ENCODE results near the gene AGO4.
"Not testable (repeated sequence)": the region's sequence is repeated elsewhere in the genome, so short reads cannot be mapped to it uniquely, and the experiment has no call there.

The AGO4 gene

GRCh38 chr1:35870651-35871309, 63.0 kb downstream of the AGO4 start:
- H3K4me3 ChIP-seq (ENCODE audit: low read length), result no peak overlapping the region
- no peak overlapping the region for H3K27ac ChIP-seq (ENCODE audit: low read length)
- H3K9me3 ChIP-seq (ENCODE audit: insufficient read depth, low read depth, low read length), result no peaks in the 10 kb centered on the region
- H3K36me3 ChIP-seq (ENCODE audit: insufficient read depth, low read depth, low read length), result no peaks in the 10 kb centered on the region
- no peaks in the 10 kb centered on the region for H3K27me3 ChIP-seq (ENCODE audit: insufficient read depth, low read length)
- H3K9ac ChIP-seq (ENCODE audit: low read depth, low read length), result no peak overlapping the region
- H3K4me1 ChIP-seq (ENCODE audit: insufficient read depth, low read length), result no peaks in the 10 kb centered on the region

GRCh38 chr1:35873243-35873750, 65.5 kb downstream of the AGO4 start:
- Histone ChIP-seq H3K27ac (ENCODE audit: low read length) (no peak overlapping the region), H3K4me1 (ENCODE audit: insufficient read depth, low read length) (no peaks in the 10 kb centered on the region), H3K9ac (ENCODE audit: low read depth, low read length) (no peak overlapping the region), H3K36me3 (ENCODE audit: insufficient read depth, low read depth, low read length) (no peaks in the 10 kb centered on the region), H3K27me3 (ENCODE audit: insufficient read depth, low read length) (no peaks in the 10 kb centered on the region), H3K4me3 (ENCODE audit: low read length) (no peak overlapping the region), H3K9me3 (ENCODE audit: insufficient read depth, low read depth, low read length) (no peaks in the 10 kb centered on the region)

- H3K27me3 ChIP-seq (ENCODE audit: insufficient read depth, low read length); H3K27ac ChIP-seq (ENCODE audit: low read length); H3K36me3 ChIP-seq (ENCODE audit: insufficient read depth, low read depth, low read length); H3K9ac ChIP-seq (ENCODE audit: low read depth, low read length); H3K4me3 ChIP-seq (ENCODE audit: low read length); H3K9me3 ChIP-seq (ENCODE audit: insufficient read depth, low read depth, low read length); H3K4me1 ChIP-seq (ENCODE audit: insufficient read depth, low read length): not testable (repeated sequence)
Measured at GRCh38 chr1:35874115-35874514, 66.3 kb downstream of the AGO4 start.

- H3K9me3 ChIP-seq (ENCODE audit: insufficient read depth, low read depth, low read length), result no peaks in the 10 kb centered on the region
- no peak overlapping the region for H3K27ac ChIP-seq (ENCODE audit: low read length)
- no peaks in the 10 kb centered on the region for H3K27me3 ChIP-seq (ENCODE audit: insufficient read depth, low read length)
- no peak overlapping the region for H3K4me3 ChIP-seq (ENCODE audit: low read length)
- no peak overlapping the region for H3K9ac ChIP-seq (ENCODE audit: low read depth, low read length)
- no peaks in the 10 kb centered on the region for H3K36me3 ChIP-seq (ENCODE audit: insufficient read depth, low read depth, low read length)
- no peaks in the 10 kb centered on the region for H3K4me1 ChIP-seq (ENCODE audit: insufficient read depth, low read length)
Measured at GRCh38 chr1:35876988-35877387, 69.2 kb downstream of the AGO4 start.

- Histone ChIP-seq H3K4me1 (ENCODE audit: insufficient read depth, low read length) (peaks cover 27% of the 10 kb centered on the region), H3K9ac (ENCODE audit: low read depth, low read length) (no peak overlapping the region), H3K4me3 (ENCODE audit: low read length) (no peak overlapping the region), H3K9me3 (ENCODE audit: insufficient read depth, low read depth, low read length) (no peaks in the 10 kb centered on the region), H3K36me3 (ENCODE audit: insufficient read depth, low read depth, low read length) (no peaks in the 10 kb centered on the region), H3K27ac (ENCODE audit: low read length) (no peak overlapping the region), H3K27me3 (ENCODE audit: insufficient read depth, low read length) (no peaks in the 10 kb centered on the region)
Measured at GRCh38 chr1:35881850-35882273, 74.0 kb downstream of the AGO4 start.

- Histone ChIP-seq H3K9me3 (ENCODE audit: insufficient read depth, low read depth, low read length) (no peaks in the 10 kb centered on the region), H3K27ac (ENCODE audit: low read length) (no peak overlapping the region), H3K27me3 (ENCODE audit: insufficient read depth, low read length) (no peaks in the 10 kb centered on the region), H3K4me3 (ENCODE audit: low read length) (peak overlapping the region; percentile 50; the same call in 1 of the 2 replicates), H3K4me1 (ENCODE audit: insufficient read depth, low read length) (peaks cover 34% of the 10 kb centered on the region), H3K9ac (ENCODE audit: low read depth, low read length) (no peak overlapping the region), H3K36me3 (ENCODE audit: insufficient read depth, low read depth, low read length) (no peaks in the 10 kb centered on the region)
Measured at GRCh38 chr1:35882586-35882944, 74.7 kb downstream of the AGO4 start.

GRCh38 chr1:35882945-35883634, 75.3 kb downstream of the AGO4 start, which contains the start of gene AGO1:
TSS of gene AGO1 (plus strand) at chr1:35883209. CDS start at chr1:35883422, 213 bp downstream.
- Histone ChIP-seq H3K4me1 (ENCODE audit: insufficient read depth, low read length) (peaks cover 38% of the 10 kb centered on the region), H3K27ac (ENCODE audit: low read length) (peak within 1 kb of the TSS; percentile 95), H3K4me3 (ENCODE audit: low read length) (peak within 1 kb of the TSS; percentile 99), H3K9me3 (ENCODE audit: insufficient read depth, low read depth, low read length) (no peaks in the 10 kb centered on the region), H3K9ac (ENCODE audit: low read depth, low read length) (peak within 1 kb of the TSS; percentile 99), H3K27me3 (ENCODE audit: insufficient read depth, low read length) (no peaks in the 10 kb centered on the region), H3K36me3 (ENCODE audit: insufficient read depth, low read depth, low read length) (no peaks in the 10 kb centered on the region)

- Histone ChIP-seq H3K9me3 (ENCODE audit: insufficient read depth, low read depth, low read length) (no peaks in the 10 kb centered on the region), H3K36me3 (ENCODE audit: insufficient read depth, low read depth, low read length) (peaks cover 6% of the 10 kb centered on the region), H3K27ac (ENCODE audit: low read length) (peak overlapping the region; percentile 95), H3K27me3 (ENCODE audit: insufficient read depth, low read length) (no peaks in the 10 kb centered on the region), H3K4me1 (ENCODE audit: insufficient read depth, low read length) (peaks cover 40% of the 10 kb centered on the region), H3K4me3 (ENCODE audit: low read length) (peak overlapping the region; percentile 99), H3K9ac (ENCODE audit: low read depth, low read length) (peak overlapping the region; percentile 99)
Measured at GRCh38 chr1:35883635-35884101, 75.9 kb downstream of the AGO4 start.

- Histone ChIP-seq H3K27me3 (ENCODE audit: insufficient read depth, low read length) (no peaks in the 10 kb centered on the region), H3K9me3 (ENCODE audit: insufficient read depth, low read depth, low read length) (no peaks in the 10 kb centered on the region), H3K36me3 (ENCODE audit: insufficient read depth, low read depth, low read length) (peaks cover 14% of the 10 kb centered on the region), H3K9ac (ENCODE audit: low read depth, low read length) (peak overlapping the region; percentile 67; the same call in 1 of the 2 replicates), H3K4me3 (ENCODE audit: low read length) (peak overlapping the region; percentile 99), H3K27ac (ENCODE audit: low read length) (peak overlapping the region; percentile 79), H3K4me1 (ENCODE audit: insufficient read depth, low read length) (peaks cover 40% of the 10 kb centered on the region)
Measured at GRCh38 chr1:35884934-35885333, 77.1 kb downstream of the AGO4 start.

GRCh38 chr1:35885961-35886558, 78.2 kb downstream of the AGO4 start:
- Histone ChIP-seq H3K4me1 (ENCODE audit: insufficient read depth, low read length) (peaks cover 40% of the 10 kb centered on the region), H3K27ac (ENCODE audit: low read length) (peak overlapping the region; percentile 79), H3K9me3 (ENCODE audit: insufficient read depth, low read depth, low read length) (no peaks in the 10 kb centered on the region), H3K27me3 (ENCODE audit: insufficient read depth, low read length) (no peaks in the 10 kb centered on the region), H3K36me3 (ENCODE audit: insufficient read depth, low read depth, low read length) (peaks cover 26% of the 10 kb centered on the region), H3K9ac (ENCODE audit: low read depth, low read length) (peak overlapping the region; percentile 67; the same call in 1 of the 2 replicates), H3K4me3 (ENCODE audit: low read length) (peak overlapping the region; percentile 77)

- Histone ChIP-seq H3K4me3 (ENCODE audit: low read length) (peak overlapping the region; percentile 77), H3K9ac (ENCODE audit: low read depth, low read length) (peak overlapping the region; percentile 65; the same call in 1 of the 2 replicates), H3K9me3 (ENCODE audit: insufficient read depth, low read depth, low read length) (no peaks in the 10 kb centered on the region), H3K4me1 (ENCODE audit: insufficient read depth, low read length) (peaks cover 40% of the 10 kb centered on the region), H3K27me3 (ENCODE audit: insufficient read depth, low read length) (no peaks in the 10 kb centered on the region), H3K36me3 (ENCODE audit: insufficient read depth, low read depth, low read length) (peaks cover 31% of the 10 kb centered on the region), H3K27ac (ENCODE audit: low read length) (peak overlapping the region; percentile 73)
Measured at GRCh38 chr1:35886577-35887431, 79.0 kb downstream of the AGO4 start.
